ENCODE measurements around the gene NCKAP5. TPM values are rescaled to one million over a fixed set of nuclear protein-coding genes. Genes with fewer than 3 reads are reported as not detected.

The NCKAP5 gene
- total RNA-seq, 1 donor from 2014 or later, result 27.9 TPM

GRCh38 chr2:133107058-133107815, 461.0 kb downstream of the NCKAP5 start:
- no peaks in the 10 kb centered on the region for H3K9me3 Mint-ChIP-seq
- DNase-seq (ENCODE audit: low read depth, low spot score), result no peak
- H3K27ac Mint-ChIP-seq (ENCODE audit: unreplicated experiment), result no peak overlapping the region
- no peak overlapping the region for H3K4me3 Mint-ChIP-seq
- H3K36me3 Mint-ChIP-seq (ENCODE audit: low read depth), result peaks cover 11% of the 10 kb centered on the region
- H3K4me1 Mint-ChIP-seq, result no peaks in the 10 kb centered on the region
- H3K27me3 Mint-ChIP-seq (ENCODE audit: low read depth), result no peaks in the 10 kb centered on the region
- TF ChIP-seq CTCF (conservative IDR thresholded peaks at IDR 0.05), result no peak

DNA sequence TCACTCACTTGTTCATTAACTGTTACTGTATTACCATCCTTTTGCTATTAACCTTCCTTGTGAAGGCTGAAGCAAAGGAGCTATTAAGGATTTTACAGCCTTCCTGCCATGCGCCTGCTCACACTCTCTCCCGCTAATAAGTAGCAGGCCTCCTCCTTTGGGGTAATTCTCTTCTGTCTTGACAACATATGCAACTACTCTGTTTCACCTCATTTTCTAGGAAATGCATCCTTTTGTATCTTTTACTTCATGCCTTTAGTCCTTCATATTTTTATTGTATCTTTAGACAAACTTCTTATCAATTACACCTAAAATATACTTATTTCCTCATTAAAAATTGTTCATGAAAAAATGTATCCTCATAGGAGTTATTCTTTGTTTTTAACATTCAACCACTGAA, 463.4 kb downstream of the NCKAP5 start:
- H3K36me3 Mint-ChIP-seq (ENCODE audit: low read depth), result peaks cover 14% of the 10 kb centered on the region
- no peak for DNase-seq (ENCODE audit: low read depth, low spot score)
- peaks cover 5% of the 10 kb centered on the region for H3K9me3 Mint-ChIP-seq
- TF ChIP-seq CTCF (conservative IDR thresholded peaks at IDR 0.05), result no peak
- no peak overlapping the region for H3K4me3 Mint-ChIP-seq
- no peaks in the 10 kb centered on the region for H3K27me3 Mint-ChIP-seq (ENCODE audit: low read depth)
- no peaks in the 10 kb centered on the region for H3K4me1 Mint-ChIP-seq
- H3K27ac Mint-ChIP-seq (ENCODE audit: unreplicated experiment), result no peak overlapping the region

- Mint-ChIP-seq H3K9me3 (peaks cover 5% of the 10 kb centered on the region), H3K27me3 (ENCODE audit: low read depth) (no peaks in the 10 kb centered on the region), H3K36me3 (ENCODE audit: low read depth) (peaks cover 11% of the 10 kb centered on the region), H3K4me3 (no peak overlapping the region), H3K27ac (ENCODE audit: unreplicated experiment) (no peak overlapping the region), H3K4me1 (no peaks in the 10 kb centered on the region)
- no peak for TF ChIP-seq CTCF (conservative IDR thresholded peaks at IDR 0.05)
- no peak for DNase-seq (ENCODE audit: low read depth, low spot score)
These were observed 469.5 kb downstream of the NCKAP5 start for GRCh38 chr2:133098787-133099186.

DNA sequence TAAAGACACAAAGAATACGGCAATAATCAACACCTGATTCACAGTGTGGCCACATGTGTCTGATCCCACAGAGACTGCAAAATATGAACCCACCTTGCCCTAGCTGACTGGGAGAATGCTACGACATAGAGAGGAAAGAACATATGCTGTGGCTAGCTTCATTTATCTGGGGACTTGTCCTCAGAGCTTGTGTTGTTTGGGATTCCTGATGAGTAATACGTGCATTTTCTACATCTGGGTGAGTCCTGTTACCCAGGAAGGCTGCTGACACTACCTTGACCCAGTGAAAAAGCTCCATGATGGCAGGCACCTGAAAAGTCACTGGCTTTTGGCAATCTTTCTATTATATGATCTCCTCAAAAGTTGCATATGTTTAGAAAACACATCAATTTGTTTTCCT, 470.6 kb downstream of the NCKAP5 start:
- Mint-ChIP-seq H3K9me3 (peaks cover 5% of the 10 kb centered on the region), H3K27me3 (ENCODE audit: low read depth) (no peaks in the 10 kb centered on the region), H3K4me3 (no peak overlapping the region), H3K4me1 (no peaks in the 10 kb centered on the region), H3K36me3 (ENCODE audit: low read depth) (peaks cover 10% of the 10 kb centered on the region), H3K27ac (ENCODE audit: unreplicated experiment) (no peak overlapping the region)
- TF ChIP-seq CTCF (conservative IDR thresholded peaks at IDR 0.05), result no peak
- no peak for DNase-seq (ENCODE audit: low read depth, low spot score)

GRCh38 chr2:133092571-133092970, 475.7 kb downstream of the NCKAP5 start:
- no peaks in the 10 kb centered on the region for H3K9me3 Mint-ChIP-seq
- DNase-seq (ENCODE audit: low read depth, low spot score), result no peak
- no peak overlapping the region for H3K4me3 Mint-ChIP-seq
- H3K4me1 Mint-ChIP-seq, result no peaks in the 10 kb centered on the region
- peaks cover 5% of the 10 kb centered on the region for H3K36me3 Mint-ChIP-seq (ENCODE audit: low read depth)
- H3K27ac Mint-ChIP-seq (ENCODE audit: unreplicated experiment), result no peak overlapping the region
- TF ChIP-seq CTCF (conservative IDR thresholded peaks at IDR 0.05), result no peak
- no peaks in the 10 kb centered on the region for H3K27me3 Mint-ChIP-seq (ENCODE audit: low read depth)

Measured in neural crest cell (in vitro differentiated cells).